ENCODE results near the gene ECM2.

DNA sequence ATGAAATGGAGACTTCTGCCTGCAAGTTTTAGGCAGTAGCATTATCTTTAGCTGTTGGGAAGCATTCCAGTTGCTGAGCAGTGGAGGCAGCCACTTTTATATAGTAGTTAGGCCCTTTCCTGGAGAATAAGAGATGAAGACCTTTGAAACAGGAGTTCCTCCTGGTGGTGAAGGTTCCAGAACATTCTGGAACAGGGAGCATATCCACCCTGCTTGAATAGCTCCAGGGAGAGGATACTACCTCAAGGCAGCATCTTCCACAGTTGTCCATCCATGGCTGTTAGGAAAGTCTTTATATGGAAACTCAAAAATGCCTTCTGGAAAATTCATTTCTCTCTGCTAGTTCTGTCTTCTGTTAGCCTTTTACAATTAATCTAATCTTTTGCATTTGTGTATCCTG is 56.4 kb downstream of the ECM2 start:
- no peak for TF ChIP-seq EZH2 (optimal IDR thresholded peaks at IDR 0.05; ENCODE audit: low read depth, low read length)
- TF ChIP-seq, protein P1, sequence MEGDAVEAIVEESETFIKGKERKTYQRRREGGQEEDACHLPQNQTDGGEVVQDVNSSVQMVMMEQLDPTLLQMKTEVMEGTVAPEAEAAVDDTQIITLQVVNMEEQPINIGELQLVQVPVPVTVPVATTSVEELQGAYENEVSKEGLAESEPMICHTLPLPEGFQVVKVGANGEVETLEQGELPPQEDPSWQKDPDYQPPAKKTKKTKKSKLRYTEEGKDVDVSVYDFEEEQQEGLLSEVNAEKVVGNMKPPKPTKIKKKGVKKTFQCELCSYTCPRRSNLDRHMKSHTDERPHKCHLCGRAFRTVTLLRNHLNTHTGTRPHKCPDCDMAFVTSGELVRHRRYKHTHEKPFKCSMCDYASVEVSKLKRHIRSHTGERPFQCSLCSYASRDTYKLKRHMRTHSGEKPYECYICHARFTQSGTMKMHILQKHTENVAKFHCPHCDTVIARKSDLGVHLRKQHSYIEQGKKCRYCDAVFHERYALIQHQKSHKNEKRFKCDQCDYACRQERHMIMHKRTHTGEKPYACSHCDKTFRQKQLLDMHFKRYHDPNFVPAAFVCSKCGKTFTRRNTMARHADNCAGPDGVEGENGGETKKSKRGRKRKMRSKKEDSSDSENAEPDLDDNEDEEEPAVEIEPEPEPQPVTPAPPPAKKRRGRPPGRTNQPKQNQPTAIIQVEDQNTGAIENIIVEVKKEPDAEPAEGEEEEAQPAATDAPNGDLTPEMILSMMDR (IDR thresholded peaks at IDR 0.05; ENCODE audit: low read length) = no peak
- TF ChIP-seq EZH2phosphoT487 (IDR thresholded peaks at IDR 0.05; ENCODE audit: low read length) = no peak

Data from MM.1S (cell line).